LNCAP (cell line): ENCODE measurements around the gene SLC25A28.

Experiments
- CTCF ChIP-seq: fragments of 450-650 bp; IDR thresholded peaks from 2 replicates; pipeline ENCODE4 v1.5.1; 2017; ENCODE audit warnings: mild to moderate bottlenecking

Gene SLC25A28

DNA sequence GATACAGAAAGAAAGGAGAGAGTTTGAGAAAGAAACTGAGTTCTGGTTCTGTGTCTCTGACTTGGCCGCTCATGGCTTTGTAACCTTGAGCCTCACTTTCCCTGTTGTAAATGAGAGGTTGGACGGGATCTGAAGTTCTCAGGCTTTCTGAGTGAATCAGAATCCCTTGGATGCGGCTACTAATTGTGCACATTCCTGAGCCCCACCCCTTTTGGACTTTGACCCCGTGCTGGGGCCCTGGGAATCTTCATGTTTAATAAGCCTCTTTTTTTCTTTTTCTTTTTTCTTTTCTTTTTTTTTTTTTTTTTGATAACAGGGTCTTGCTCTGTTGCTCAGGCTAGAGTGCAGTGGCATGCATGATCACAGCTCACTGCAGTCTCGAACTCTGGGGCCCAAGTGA lies 26.9 kb downstream of the SLC25A28 start:
- no peak for TF ChIP-seq CTCF

GRCh38 chr10:99590799-99591198 lies 29.4 kb downstream of the SLC25A28 start:
- TF ChIP-seq CTCF, result no peak

DNA sequence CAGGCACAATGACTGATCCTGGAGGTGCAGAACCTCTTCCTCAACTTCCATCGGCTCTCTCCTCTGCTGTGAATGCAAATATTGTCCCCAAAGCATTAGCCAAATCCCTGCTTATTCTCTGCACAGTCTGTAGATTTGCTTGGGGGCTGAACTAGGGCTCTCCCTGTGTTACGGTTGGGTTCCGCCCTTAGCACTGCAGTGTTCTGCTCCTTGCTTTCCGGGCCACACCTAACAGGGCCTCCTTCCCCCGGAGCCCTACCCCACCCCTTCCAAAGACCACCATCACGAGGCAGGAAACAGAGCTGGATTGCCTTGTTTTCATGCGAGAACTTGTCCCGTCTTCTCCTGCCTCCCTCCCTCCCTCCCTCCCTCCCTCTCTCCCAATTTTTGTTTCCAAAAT lies 36.6 kb downstream of the SLC25A28 start:
- no peak for TF ChIP-seq CTCF

- no peak for TF ChIP-seq CTCF
Measured at GRCh38 chr10:99582255-99582770, 37.9 kb downstream of the SLC25A28 start.

- no peak for TF ChIP-seq CTCF
Measured at GRCh38 chr10:99579971-99580370, 40.3 kb downstream of the SLC25A28 start.

DNA sequence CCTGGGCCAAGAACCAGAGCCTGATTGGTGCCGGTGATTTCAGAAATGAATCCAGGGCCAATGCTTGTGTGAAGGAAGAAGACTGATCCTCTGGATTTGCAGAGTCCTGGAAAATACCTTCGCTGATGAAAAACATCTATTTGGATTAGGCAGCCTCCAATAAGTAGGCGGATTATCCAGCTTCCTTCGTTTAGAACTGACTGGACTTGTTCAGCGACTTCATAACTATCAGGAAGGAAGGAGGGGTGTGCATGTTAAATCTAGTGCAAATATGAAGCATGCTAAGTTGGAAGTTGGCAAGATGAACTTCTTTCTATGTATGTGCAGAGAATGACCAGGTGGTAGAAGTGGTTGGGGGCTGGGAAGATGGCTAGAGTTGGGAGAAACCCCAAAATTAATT lies 46.4 kb downstream of the SLC25A28 start:
- no peak for TF ChIP-seq CTCF

GRCh38 chr10:99571816-99572215 lies 48.4 kb downstream of the SLC25A28 start:
- TF ChIP-seq CTCF, result no peak

- TF ChIP-seq CTCF, result no peak
Measured at GRCh38 chr10:99569961-99570360, 50.3 kb downstream of the SLC25A28 start.
